MM.1S (cell line): ENCODE results near the gene TCEANC2.

Experiments used
- DNase-seq: peaks from one replicate; pipeline ENCODE4 v3.0.0-alpha.2; 2015
- H2AFZ ChIP-seq: fragments of 300-600 bp; sonication (generic); 2 replicates; pipeline ENCODE4 v1.6.0; 2016; ENCODE audit warnings: antibody characterized with exemption, low read length
- H3F3A ChIP-seq: fragments of 300-600 bp; sonication (generic); 2 replicates; pipeline ENCODE4 v1.6.1; 2016; ENCODE audit warnings: mild to moderate bottlenecking, antibody characterized with exemption, low read length, moderate library complexity, mixed read lengths; ENCODE audit not compliant: insufficient read depth
- H3K27ac ChIP-seq: fragments of 300-600 bp; sonication (generic); 2 replicates; pipeline ENCODE4 v1.5.1; 2016; ENCODE audit warnings: mild to moderate bottlenecking, low read length
- H3K27me3 ChIP-seq: fragments of 300-600 bp; sonication (generic); replicated peaks from 2 replicates; pipeline ENCODE4 v1.6.0; 2016; ENCODE audit warnings: low read length; ENCODE audit not compliant: insufficient read depth
- H3K36me3 ChIP-seq: fragments of 300-600 bp; sonication (generic); replicated peaks from 2 replicates; pipeline ENCODE4 v1.6.1; 2016; ENCODE audit warnings: mild to moderate bottlenecking, low read length, mixed read lengths; ENCODE audit not compliant: insufficient read depth
- H3K4me1 ChIP-seq: fragments of 300-600 bp; sonication (generic); 2 replicates; pipeline ENCODE4 v1.6.1; 2016; ENCODE audit warnings: low read length, mixed read lengths
- H3K4me2 ChIP-seq: fragments of 300-600 bp; sonication (generic); 2 replicates; pipeline ENCODE4 v1.6.0; 2016; ENCODE audit warnings: low read depth, low read length
- H3K4me3 ChIP-seq: fragments of 300-600 bp; sonication (generic); 2 replicates; pipeline ENCODE4 v1.5.1; 2016; ENCODE audit warnings: low read length, mixed read lengths
- H3K79me2 ChIP-seq: fragments of 300-600 bp; sonication (generic); 2 replicates; pipeline ENCODE4 v1.6.1; 2016; ENCODE audit warnings: mixed run types, low read length, mixed read lengths
- H3K9ac ChIP-seq: fragments of 300-600 bp; sonication (generic); 2 replicates; pipeline ENCODE4 v1.6.1; 2016; ENCODE audit warnings: low read length, mixed read lengths
- H3K9me2 ChIP-seq: fragments of 300-600 bp; sonication (generic); replicated peaks from 2 replicates; pipeline ENCODE4 v1.6.1; 2016; ENCODE audit warnings: mild to moderate bottlenecking, low read length, mixed read lengths; ENCODE audit not compliant: insufficient read depth
- H3K9me3 ChIP-seq: fragments of 300-600 bp; sonication (generic); replicated peaks from 2 replicates; pipeline ENCODE4 v1.6.1; 2016; ENCODE audit warnings: mild to moderate bottlenecking, low read length, mixed read lengths; ENCODE audit not compliant: insufficient read depth
- H4K20me1 ChIP-seq: fragments of 300-600 bp; sonication (generic); 2 replicates; pipeline ENCODE4 v1.6.1; 2016; ENCODE audit warnings: mild to moderate bottlenecking, low read length, moderate library complexity, mixed read lengths; ENCODE audit not compliant: insufficient read depth
- CTCF ChIP-seq: fragments of 300-600 bp; sonication (generic); IDR thresholded peaks from 2 replicates; pipeline ENCODE4 v1.5.1; 2016; ENCODE audit warnings: antibody characterized with exemption, low read length, mixed read lengths
- EZH2 ChIP-seq: fragments of 300-600 bp; sonication (generic); optimal IDR thresholded peaks from 2 replicates; pipeline ENCODE3; 2017; ENCODE audit warnings: low read depth, mild to moderate bottlenecking, antibody characterized with exemption, low read length, mixed read lengths
- EZH2phosphoT487 ChIP-seq: fragments of 300-600 bp; sonication (generic); IDR thresholded peaks from 2 replicates; pipeline ENCODE4 v1.6.1; 2018; ENCODE audit warnings: antibody characterized with exemption, low read length

The TCEANC2 gene

GRCh38 chr1:54006508-54006907, 46.9 kb upstream of the TCEANC2 start:
- Histone ChIP-seq H3K36me3 (no peaks in the 10 kb centered on the region), H2AFZ (no peak overlapping the region), H3K4me3 (no peak overlapping the region), H3K27ac (no peak overlapping the region), H3K79me2 (no peaks in the 10 kb centered on the region), H3K9ac (no peak overlapping the region), H4K20me1 (no peaks in the 10 kb centered on the region), H3K4me1 (no peaks in the 10 kb centered on the region), H3K4me2 (no peak overlapping the region), H3K9me2 (no peaks in the 10 kb centered on the region), H3K9me3 (no peaks in the 10 kb centered on the region), H3F3A (no peaks in the 10 kb centered on the region), H3K27me3 (no peaks in the 10 kb centered on the region)
- TF ChIP-seq CTCF (no peak), EZH2 (no peak), EZH2phosphoT487 (no peak)
- no peak for DNase-seq

GRCh38 chr1:54007613-54008012, 45.8 kb upstream of the TCEANC2 start:
- Histone ChIP-seq H3K9me3 (no peaks in the 10 kb centered on the region), H2AFZ (no peak overlapping the region), H3K27me3 (no peaks in the 10 kb centered on the region), H3K27ac (no peak overlapping the region), H3K9ac (no peak overlapping the region), H3K4me2 (no peak overlapping the region), H3K79me2 (no peaks in the 10 kb centered on the region), H3K9me2 (no peaks in the 10 kb centered on the region), H4K20me1 (no peaks in the 10 kb centered on the region), H3K4me3 (no peak overlapping the region), H3K4me1 (no peaks in the 10 kb centered on the region), H3F3A (no peaks in the 10 kb centered on the region), H3K36me3 (no peaks in the 10 kb centered on the region)
- DNase-seq = no peak
- TF ChIP-seq CTCF = no peak

GRCh38 chr1:54008876-54009275, 44.5 kb upstream of the TCEANC2 start:
- no peak for TF ChIP-seq EZH2
- Histone ChIP-seq H3F3A (no peaks in the 10 kb centered on the region), H3K79me2 (no peaks in the 10 kb centered on the region), H3K9me2 (no peaks in the 10 kb centered on the region), H2AFZ (no peak overlapping the region), H3K27ac (no peak overlapping the region), H3K9me3 (no peaks in the 10 kb centered on the region), H3K4me1 (no peaks in the 10 kb centered on the region), H4K20me1 (no peaks in the 10 kb centered on the region), H3K36me3 (no peaks in the 10 kb centered on the region), H3K4me3 (no peak overlapping the region), H3K4me2 (no peak overlapping the region), H3K9ac (no peak overlapping the region), H3K27me3 (no peaks in the 10 kb centered on the region)
- DNase-seq = no peak

- DNase-seq = no peak
- Histone ChIP-seq H3K79me2 (no peaks in the 10 kb centered on the region), H3K27me3 (no peaks in the 10 kb centered on the region), H3K4me3 (no peak overlapping the region), H3K9me2 (no peaks in the 10 kb centered on the region), H2AFZ (no peak overlapping the region), H3K36me3 (no peaks in the 10 kb centered on the region), H3K9ac (no peak overlapping the region), H3K4me1 (no peaks in the 10 kb centered on the region), H4K20me1 (no peaks in the 10 kb centered on the region), H3K27ac (no peak overlapping the region), H3K9me3 (no peaks in the 10 kb centered on the region), H3K4me2 (no peak overlapping the region), H3F3A (no peaks in the 10 kb centered on the region)
- no peak for TF ChIP-seq EZH2phosphoT487
- no peak for TF ChIP-seq EZH2
- no peak for TF ChIP-seq CTCF
Observed at GRCh38 chr1:54009406-54009805, 44.0 kb upstream of the TCEANC2 start.
